Astrocyte of the spinal cord (primary cell): Measurements from ENCODE around the gene DMRT1.

ENCODE experiments used
- DNase-seq: peaks from one replicate; pipeline ENCODE4 v3.0.0; 2011; ENCODE audit warnings: low read depth, low spot score
- H3K4me3 ChIP-seq: 2 replicates; pipeline ENCODE4 v1.5.1; 2011; ENCODE audit warnings: low read depth, mild to moderate bottlenecking, low read length, moderate library complexity
- CTCF ChIP-seq: IDR thresholded peaks from 2 replicates; pipeline ENCODE4 v1.5.1; 2012; ENCODE audit warnings: low read depth, mild to moderate bottlenecking, low read length, inconsistent platforms
- in situ Hi-C: cut with HindIII; loops from 2 replicates; pipeline ENCODE4 v1.10.0; 2017; ENCODE audit warnings: low sequenced_read_pairs

The DMRT1 gene

GRCh38 chr9:893843-894420 lies 52.4 kb downstream of the DMRT1 start:
- peak; percentile 52 for DNase-seq
- H3K4me3 ChIP-seq: no peak overlapping the region
- peak; percentile 79 for TF ChIP-seq CTCF
- in situ Hi-C loops: no loop called here

GRCh38 chr9:899440-900184 lies 58.1 kb downstream of the DMRT1 start:
- in situ Hi-C loops: no loop called here
- no peak for DNase-seq
- H3K4me3 ChIP-seq: no peak overlapping the region
- TF ChIP-seq CTCF: no peak

- TF ChIP-seq CTCF: no peak
- in situ Hi-C loops: no loop called here
- DNase-seq: no peak
- no peak overlapping the region for H3K4me3 ChIP-seq
These were observed 62.4 kb downstream of the DMRT1 start for GRCh38 chr9:903886-904285.

- no peak overlapping the region for H3K4me3 ChIP-seq
- in situ Hi-C loops: no loop called here
- no peak for DNase-seq
- no peak for TF ChIP-seq CTCF
These were observed 64.4 kb downstream of the DMRT1 start for GRCh38 chr9:905906-906305.

- no peak for DNase-seq
- TF ChIP-seq CTCF: no peak
- in situ Hi-C loops: no loop called here
- H3K4me3 ChIP-seq: no peak overlapping the region
These were observed 67.2 kb downstream of the DMRT1 start for GRCh38 chr9:908536-909205.

- no peak for DNase-seq
- in situ Hi-C loops: no loop called here
- no peak for TF ChIP-seq CTCF
- no peak overlapping the region for H3K4me3 ChIP-seq
These were observed 69.5 kb downstream of the DMRT1 start for GRCh38 chr9:911005-911404.
